ENCODE measurements around the gene DNAH17. TPM values are rescaled to one million over a fixed set of nuclear protein-coding genes. Genes with fewer than 3 reads are reported as not detected.

The DNAH17 gene
- total and polyA plus RNA-seq, 2 donors (not counting 1 experiment from before 2014, with no cell fraction given), result 0.01 to 0.12 TPM

- Histone ChIP-seq H4K20me1 (ENCODE audit: control insufficient read depth, insufficient read depth, low read length, poor library complexity, severe bottlenecking) (peaks cover 6% of the 10 kb centered on the region), H2AFZ (ENCODE audit: insufficient read depth, low read depth, low read length, poor library complexity, severe bottlenecking) (no peak overlapping the region), H3K4me1 (ENCODE audit: control insufficient read depth in 2 of 2, insufficient read depth in 2 of 2, low read length in 2 of 2) (peaks cover 7 to 9% of the 10 kb centered on the region in 2 donors), H3K27me3 (replicated peaks in 1 of 4; ENCODE audit: control extremely low read depth in 1 of 4, control insufficient read depth in 3 of 4, insufficient read depth in 4 of 4, low read length in 3 of 4) (peaks cover 0 to 3% (median 0%) of the 10 kb centered on the region in 4 experiments), H3K9me3 (ENCODE audit: control extremely low read depth in 1 of 3, control insufficient read depth in 2 of 3, insufficient read depth in 1 of 3, low read length in 2 of 3) (no peaks in the 10 kb centered on the region), H3K79me2 (ENCODE audit: control insufficient read depth, insufficient read depth, low read length) (peaks cover 17% of the 10 kb centered on the region), H3K4me3 (ENCODE audit: control extremely low read depth in 1 of 5, extremely low read depth in 1 of 5, insufficient read depth in 1 of 5, low read depth in 2 of 5, low read length in 4 of 5) (no peak overlapping the region), H3K27ac (ENCODE audit: low read length in 2 of 2) (no peak overlapping the region), H3K36me3 (replicated peaks in 1 of 2; ENCODE audit: control extremely low read depth in 1 of 2, control insufficient read depth in 1 of 2, extremely low read depth in 1 of 2, insufficient read depth in 2 of 2, low read length in 1 of 2) (no peaks in the 10 kb centered on the region), H3K4me2 (replicated peaks; ENCODE audit: low read depth, low read length, poor library complexity, severe bottlenecking) (no peak overlapping the region), H3K9ac (ENCODE audit: low read length) (no peak overlapping the region)
- H3K9me3 Mint-ChIP-seq (ENCODE audit: insufficient read depth), result no peaks in the 10 kb centered on the region
- ATAC-seq (ENCODE audit: low read depth) (no peak), DNase-seq (no peak)
- no peak overlapping the region for H3K4me3 Mint-ChIP-seq
- intact Hi-C loops (cut with micrococcal nuclease), result no loop called here
- ChIA-PET POLR2A (no interaction called here), CTCF (interaction anchor here (0.9 to 1.7 kb wide), 2 partner anchors 48 to 124 kb away, joined by 3 to 4 read pairs; no protein-coding TSS in a partner anchor)
- H3K27ac Mint-ChIP-seq, result no peak overlapping the region
- no peak for TF ChIP-seq EZH2 (IDR thresholded peaks at IDR 0.05; ENCODE audit: borderline replicate concordance, insufficient read depth, low read depth, low read length, poor library complexity, severe bottlenecking)
- TF ChIP-seq CTCF (IDR thresholded peaks at IDR 0.05), result no peak
- H3K4me1 Mint-ChIP-seq, result peaks cover 3% of the 10 kb centered on the region
- 100% methylated on average over 3 of the region's 6 CpGs for WGBS (ENCODE audit: insufficient coverage)
- peaks cover 3% of the 10 kb centered on the region for H3K27me3 Mint-ChIP-seq
Observed at GRCh38 chr17:78374189-78374588, 203.0 kb downstream of the DNAH17 start.

Small RNA genes lying within 50 kb of the gene (small RNA-seq; reads per million reads assigned to genes)
- gene RF00415 (ENCODE audit: insufficient read length, low read depth, low replicate concordance) (not detected), gene RN7SL454P (ENCODE audit: insufficient read length, low read depth, low replicate concordance) (not detected)

Other genes with a start within 250 kb of the DNAH17 start
- gene SOCS3, start 217.3 kb downstream of the DNAH17 start, total RNA-seq, result 39.8 and 41.8 TPM in 2 replicates
- gene SOCS3, start 217.3 kb downstream of the DNAH17 start, polyA plus RNA-seq, result 24.4 and 67.6 TPM in 2 replicates
- 88.3 and 91.1 TPM in 2 replicates for gene PGS1, start 198.7 kb downstream of the DNAH17 start, total RNA-seq
- 85.1 and 87.4 TPM in 2 replicates for gene PGS1, start 198.7 kb downstream of the DNAH17 start, polyA plus RNA-seq
- gene CYTH1, start 204.9 kb upstream of the DNAH17 start, total RNA-seq, result 353 and 368 TPM in 2 replicates
- 255 and 355 TPM in 2 replicates for gene CYTH1, start 204.9 kb upstream of the DNAH17 start, polyA plus RNA-seq